ENCODE results near the gene GFM1. TPM values are rescaled to one million over a fixed set of nuclear protein-coding genes. Genes with fewer than 3 reads are reported as not detected.

Gene GFM1
- 10 to 100 TPM; 41.0 to 54.3 (median 46.0) TPM for polyA plus RNA-seq (ENCODE audit: insufficient read length in 4 of 4)

DNA sequence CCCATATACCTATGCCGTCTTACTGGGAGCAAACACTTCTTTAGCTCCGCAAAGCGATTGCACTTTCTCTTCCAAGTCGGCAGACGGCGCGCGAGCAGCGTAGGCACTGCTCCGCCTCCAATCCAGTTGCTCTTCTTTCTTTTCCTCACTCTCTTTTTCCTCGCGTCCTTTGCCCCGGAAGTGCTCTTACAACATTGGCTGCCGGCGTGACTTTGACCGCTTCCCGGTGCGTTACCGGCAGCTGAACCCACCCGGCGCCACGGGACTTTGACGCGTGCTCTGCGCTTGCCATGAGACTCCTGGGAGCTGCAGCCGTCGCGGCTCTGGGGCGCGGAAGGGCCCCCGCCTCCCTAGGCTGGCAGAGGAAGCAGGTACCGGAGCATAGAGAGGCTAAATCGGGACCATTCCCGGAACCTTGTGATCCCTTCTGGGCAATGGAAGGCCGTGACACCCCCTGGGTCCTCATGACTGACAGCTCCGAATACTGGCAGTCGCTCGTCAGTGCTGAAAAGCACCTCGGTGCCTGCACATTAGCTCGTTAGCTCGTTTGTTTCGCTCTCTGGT lies at the start of gene GFM1:
Gene GFM1 (plus strand): TSS at position 183 of the 564 bp plus-strand sequence. CDS start 108 bp downstream, at position 291.
- peak; percentile 64 to 95 (median 80) for DNase-seq (ENCODE audit: low read depth in 4 of 4, low spot score in 2 of 4)

DNA sequence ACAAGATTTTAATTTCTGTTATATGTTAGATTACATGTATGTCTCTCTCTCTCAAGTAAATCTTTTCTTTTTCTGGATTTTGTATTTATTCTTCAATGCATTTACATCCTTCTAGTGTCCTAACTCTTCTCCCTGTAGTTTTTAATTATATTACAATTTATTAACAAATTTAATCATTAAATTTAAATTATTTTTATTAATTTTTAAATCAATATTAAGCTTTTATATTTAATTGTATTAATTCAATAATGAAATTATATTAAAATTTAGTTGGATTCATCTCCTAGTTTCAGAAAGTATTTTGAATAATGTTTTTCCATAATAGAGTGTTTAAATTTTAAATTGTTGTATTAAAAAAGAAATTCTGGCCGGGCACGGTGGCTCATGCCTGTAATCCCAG lies 43.5 kb upstream of the GFM1 start:
- no peak for DNase-seq (ENCODE audit: low read depth in 4 of 4, low spot score in 2 of 4)

DNA sequence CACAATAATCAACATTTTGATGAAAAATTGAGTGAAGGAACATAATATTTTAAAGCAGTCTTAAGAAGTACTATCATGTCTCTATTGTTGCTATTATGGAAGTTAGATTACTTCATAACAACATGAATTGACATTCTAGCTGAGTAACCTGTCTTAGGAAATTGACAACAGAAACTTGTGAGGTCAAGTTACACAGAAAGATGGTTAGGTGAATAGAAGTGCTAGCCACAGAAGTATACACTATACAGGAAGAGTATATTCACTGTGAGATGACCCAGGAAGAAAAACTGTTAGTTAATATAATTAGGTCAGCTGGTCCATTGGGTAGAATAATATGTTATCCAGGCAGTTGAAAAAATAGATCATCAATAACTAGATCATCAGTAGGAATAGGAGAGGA lies 42.1 kb upstream of the GFM1 start:
- DNase-seq (ENCODE audit: low read depth in 4 of 4, low spot score in 2 of 4), result no peak

DNA sequence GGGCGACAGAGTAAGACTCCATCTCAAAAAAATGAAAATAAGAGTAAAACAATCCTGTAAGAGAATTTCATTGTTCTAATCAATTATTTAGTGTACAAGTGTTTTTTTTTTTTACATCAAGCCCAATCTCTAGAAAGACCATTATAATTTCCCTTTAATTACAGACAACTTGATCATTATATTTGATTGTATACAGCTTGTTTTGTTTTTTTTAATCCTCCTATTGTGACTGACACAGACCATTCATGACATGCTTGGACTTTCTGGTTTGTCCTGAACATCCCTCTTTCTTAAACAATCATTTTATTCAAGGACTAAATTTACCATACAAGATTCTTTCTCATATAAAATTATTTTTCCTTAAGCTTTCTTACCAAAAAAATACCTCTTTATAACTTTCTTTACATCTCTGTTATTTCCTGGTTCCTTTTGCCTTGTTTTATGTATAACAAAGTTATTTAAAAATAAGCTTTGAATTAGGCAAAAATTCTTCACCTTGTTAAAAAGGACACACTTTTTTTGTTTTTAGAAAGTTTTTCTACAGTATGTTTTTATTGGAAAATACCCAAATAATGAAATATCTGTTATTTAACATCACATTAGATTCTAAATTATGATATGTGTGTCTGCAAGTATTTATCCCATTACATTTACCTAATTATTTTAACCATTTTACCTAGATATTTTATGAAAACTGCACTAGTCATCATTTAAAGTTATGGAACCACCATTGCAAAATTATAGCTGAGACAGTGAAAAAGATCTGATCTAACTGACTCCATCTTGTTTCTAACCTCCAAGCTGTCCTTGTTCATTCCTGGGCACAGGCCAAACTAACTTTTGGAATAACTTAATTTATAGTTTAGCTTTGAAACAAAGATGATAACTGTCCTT lies 26.1 kb upstream of the GFM1 start:
- DNase-seq (ENCODE audit: low read depth in 4 of 4, low spot score in 2 of 4), result no peak

DNA sequence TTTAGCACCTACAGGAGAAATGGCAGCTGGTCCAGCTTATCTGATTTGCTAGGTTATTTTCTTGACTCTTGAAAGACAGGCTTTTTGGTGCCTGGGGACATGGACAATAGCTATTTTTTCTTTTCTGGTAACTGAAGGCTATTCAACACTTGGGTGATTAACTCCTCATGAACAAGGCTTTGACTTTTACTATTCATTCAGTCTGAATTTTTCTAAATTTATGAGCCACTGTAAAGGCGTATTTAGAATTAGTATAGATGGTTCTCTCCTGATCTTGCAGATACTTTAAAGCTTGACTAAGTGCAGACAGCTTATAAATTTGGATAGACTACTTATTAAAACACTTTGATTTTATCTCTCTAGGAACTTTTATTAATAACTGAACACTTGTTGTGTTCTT lies 18.4 kb upstream of the GFM1 start:
- no peak for DNase-seq (ENCODE audit: low read depth in 4 of 4, low spot score in 2 of 4)

DNA sequence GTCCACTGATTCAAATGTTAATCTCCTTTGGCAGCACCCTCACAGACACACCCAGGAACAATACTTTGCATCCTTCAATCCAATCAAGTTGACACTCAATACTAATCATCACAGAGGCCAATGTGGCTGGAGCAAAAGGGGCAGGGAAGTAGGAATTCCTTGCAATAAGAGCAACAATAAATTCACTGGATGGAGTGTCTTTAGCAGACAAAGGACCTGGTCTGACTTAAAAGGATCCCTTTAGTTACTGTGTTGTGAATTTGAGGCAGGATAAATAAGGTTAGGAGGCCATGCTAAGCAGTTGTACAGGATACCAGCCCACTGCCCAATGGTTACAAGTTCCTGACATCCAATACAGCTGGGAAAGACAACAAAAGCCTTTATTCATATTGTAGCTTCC lies 12.3 kb upstream of the GFM1 start:
- DNase-seq (ENCODE audit: low read depth in 4 of 4, low spot score in 2 of 4), result no peak

DNA sequence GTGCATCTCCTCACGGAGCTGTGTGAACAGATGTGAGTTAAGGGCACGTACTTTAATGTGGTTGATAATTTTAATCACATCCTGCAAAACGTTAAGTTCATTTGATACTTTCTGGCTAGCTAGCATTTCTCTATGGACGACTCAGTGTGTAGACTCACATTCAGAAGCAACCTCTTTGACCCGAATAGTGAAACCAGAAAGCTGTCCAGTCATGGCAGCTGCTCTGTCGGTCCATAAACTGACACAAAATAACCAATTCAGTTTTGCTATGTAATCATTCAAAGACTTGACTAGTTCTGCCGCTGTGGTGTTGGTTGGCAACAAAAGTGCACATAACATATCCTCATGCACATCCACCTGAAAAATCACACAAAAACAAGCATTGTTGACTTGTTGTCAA lies 3.7 kb upstream of the GFM1 start:
- DNase-seq (ENCODE audit: low read depth in 4 of 4, low spot score in 2 of 4), result no peak

DNA sequence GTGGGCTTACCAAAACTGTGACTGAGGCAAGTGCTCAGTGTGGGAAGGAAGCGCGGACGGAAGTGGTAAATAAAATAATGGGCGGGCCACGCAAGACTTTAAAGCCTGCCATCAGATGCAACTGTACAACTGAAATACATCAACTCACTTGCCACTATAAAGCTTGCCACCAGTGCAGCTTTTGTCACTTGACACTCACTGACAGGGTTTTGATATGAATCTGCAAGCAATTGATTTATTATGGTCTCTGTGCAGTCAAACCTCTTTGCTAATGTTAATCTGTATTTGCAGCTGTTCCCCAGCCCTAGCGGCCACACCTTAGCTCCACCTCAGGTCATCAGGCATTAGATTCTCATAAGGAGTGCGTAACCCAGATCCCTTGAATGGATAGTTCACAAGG lies 2.3 kb upstream of the GFM1 start:
- no peak for DNase-seq (ENCODE audit: low read depth in 4 of 4, low spot score in 2 of 4)

DNA sequence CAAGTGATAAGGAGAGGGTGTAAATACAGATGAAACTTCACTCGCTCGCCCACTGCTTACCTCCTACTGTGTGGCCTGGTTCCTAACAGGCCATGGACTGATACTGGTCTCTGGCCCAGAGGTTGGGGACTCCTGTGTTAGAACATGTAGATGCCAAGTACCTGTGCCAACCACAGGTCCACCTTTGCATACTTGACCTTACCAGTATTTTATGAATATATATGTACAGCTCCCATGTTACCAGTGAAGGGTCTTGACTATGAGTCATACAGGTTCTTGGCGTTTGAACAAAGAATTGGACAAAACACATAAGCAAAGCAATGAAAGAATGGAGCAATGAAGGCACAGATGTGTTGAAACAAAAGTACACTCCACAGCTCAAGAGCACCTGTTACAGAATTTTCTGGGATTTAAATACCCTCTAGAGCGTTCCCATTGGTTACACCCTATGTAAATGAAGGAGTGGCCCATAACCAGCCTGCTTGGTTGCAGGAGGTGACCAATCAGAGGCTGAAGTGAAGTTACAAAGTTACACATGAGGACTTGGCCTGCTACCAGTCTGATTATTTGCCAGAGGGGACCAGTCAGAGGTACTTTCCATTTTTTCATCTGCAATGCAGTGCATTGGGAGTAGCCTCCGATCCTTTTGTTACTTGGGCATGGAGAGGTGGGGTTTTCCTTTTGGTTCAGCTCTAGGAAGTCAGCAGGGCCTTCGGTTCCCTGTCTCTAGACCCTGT lies 1.7 kb upstream of the GFM1 start:
- no peak for DNase-seq (ENCODE audit: low read depth in 4 of 4, low spot score in 2 of 4)

DNA sequence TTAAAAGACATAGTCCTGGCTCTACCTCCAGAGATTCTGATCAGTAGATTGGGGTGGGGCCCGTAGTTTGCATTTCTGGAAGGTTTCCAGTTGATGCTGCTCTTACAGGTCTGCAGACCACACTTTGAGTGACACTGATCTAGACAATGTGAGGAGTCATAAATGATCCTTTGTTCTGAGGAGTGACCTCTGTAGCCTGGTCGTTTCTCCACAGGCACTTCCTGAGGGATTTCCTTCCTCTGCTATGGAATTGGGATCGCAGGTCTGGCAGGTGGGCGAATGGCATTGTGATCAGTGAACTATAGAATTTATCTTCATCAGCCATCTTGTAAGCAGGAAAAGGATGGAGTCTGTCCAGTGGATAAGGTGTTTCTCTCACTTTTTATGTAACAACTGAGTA lies 5.5 kb downstream of the GFM1 start:
- DNase-seq (ENCODE audit: low read depth in 4 of 4, low spot score in 2 of 4), result no peak

DNA sequence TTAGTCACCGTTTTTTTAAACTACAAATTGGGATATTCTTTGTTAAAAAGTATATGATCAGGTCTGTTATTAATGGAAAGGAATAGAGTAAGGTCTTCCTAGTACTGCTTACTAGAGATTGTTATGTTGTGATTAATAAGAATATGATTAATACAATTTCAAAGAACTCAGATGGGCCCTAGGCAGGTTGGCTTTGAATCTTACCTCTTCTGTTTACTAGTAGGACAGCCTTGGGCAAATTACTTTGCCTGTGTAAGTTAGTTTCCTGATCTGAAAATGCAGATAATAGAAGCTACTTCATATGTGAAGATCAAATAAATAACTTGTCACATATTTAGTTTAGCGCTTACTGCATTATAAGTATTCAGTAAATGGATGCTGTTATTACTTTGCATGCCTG lies 6.9 kb downstream of the GFM1 start:
- DNase-seq (ENCODE audit: low read depth in 4 of 4, low spot score in 2 of 4), result no peak

DNA sequence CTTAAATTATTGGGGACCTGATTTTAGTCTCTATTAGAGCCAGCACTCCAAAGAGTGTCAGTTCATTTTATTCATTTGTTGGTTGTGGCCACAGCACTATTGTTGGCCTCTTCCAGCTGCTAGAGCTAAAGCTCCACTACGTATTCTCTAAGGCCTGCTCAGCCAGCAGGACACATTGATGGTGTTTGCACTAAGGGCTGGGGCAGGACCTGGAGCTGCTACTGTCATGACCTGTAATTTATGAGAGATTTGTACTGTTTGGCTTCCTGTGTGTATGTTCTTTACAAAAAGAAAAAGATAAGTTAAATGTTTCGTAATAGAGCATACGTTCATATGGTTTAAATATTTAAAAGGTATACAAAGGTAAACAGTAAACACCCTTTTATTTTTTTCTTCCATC lies 8.1 kb downstream of the GFM1 start:
- no peak for DNase-seq (ENCODE audit: low read depth in 4 of 4, low spot score in 2 of 4)

DNA sequence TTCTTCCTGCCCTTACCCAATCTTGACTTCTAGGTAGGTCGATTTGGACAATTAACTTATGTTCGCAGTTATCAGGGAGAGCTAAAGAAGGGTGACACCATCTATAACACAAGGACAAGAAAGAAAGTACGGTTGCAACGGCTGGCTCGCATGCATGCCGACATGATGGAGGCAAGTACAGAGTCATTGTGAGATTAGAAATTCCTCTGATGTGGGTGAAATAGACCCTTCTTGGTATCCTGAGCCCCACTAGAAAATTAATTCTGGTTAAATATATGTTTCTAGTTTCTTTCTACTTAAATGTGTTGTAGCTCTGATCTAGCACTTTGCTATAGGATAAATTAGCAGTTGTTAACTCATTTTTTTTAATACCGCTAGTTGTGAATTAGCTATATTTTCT lies 14.6 kb downstream of the GFM1 start:
- DNase-seq (ENCODE audit: low read depth in 4 of 4, low spot score in 2 of 4), result no peak

DNA sequence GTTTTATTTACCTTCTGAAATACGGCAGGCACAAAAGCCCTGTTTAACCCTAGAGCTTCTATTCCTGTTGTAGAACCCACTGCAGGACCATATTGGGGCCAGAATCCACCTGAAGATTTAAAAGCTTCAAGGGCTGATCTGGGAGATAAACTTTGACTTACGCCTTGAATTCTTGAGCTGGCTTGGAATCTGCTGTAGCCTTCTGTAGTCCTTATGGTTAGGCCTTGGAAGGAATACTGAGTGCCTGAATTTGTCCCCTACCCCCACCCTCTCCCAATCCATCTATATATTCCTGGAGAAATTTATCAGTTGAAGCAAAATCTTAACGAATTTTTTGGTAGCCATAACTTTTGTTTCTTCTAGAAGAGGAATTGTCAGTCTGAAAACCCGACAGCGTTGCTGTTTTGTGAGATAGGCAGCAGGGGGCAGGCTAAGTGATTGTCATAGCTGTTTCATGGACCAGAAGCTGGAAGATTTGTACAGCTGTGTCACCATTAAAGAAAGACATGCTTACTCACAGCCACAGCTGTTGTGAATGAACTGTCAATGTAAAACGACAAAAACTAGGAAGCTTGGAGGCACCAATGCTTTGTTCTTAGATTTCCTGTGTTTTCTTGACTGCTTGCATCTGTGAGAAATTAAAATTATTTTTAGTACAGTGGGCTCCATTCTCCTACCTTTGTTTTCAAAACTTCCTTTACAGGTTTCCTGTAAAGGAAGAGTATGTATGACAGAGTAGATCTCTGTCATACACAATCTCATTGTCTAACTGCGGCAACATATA lies 15.3 kb downstream of the GFM1 start:
- DNase-seq (ENCODE audit: low read depth in 4 of 4, low spot score in 2 of 4), result peak in 1 of 4 donors; percentile 18

DNA sequence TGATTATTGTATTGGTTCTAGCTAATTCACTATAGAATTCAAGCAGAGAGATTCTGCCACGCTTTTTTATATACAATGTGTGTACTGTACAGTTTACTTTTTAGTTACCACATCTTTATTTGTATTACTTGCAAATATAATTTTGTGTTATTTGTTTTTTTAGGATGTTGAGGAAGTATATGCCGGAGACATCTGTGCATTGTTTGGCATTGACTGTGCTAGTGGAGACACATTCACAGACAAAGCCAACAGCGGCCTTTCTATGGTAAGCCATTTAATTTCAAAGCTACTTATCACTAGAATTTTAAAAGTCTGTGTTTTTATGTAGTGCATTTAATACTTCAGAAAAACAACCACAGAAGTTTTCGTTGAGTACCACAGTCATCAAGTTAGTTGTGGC lies 16.4 kb downstream of the GFM1 start:
- no peak for DNase-seq (ENCODE audit: low read depth in 4 of 4, low spot score in 2 of 4)

DNA sequence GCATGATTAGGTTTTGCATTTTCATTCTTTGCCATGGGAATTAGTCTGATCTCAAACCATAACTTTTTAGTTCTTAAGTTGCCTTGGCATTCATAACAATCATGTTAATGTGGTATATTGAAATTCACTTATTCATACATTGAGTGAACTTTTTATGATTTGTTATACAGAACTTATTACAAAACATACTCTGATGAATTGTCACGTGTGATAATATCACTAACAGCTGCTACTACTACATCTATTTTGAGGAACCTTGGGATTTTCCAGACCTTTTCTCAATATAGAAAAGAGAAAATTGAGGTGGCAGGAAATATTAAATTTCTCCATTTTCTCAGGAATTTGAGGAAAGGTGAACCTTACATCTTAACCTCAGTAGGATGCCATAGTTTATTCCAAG lies 18.9 kb downstream of the GFM1 start:
- no peak for DNase-seq (ENCODE audit: low read depth in 4 of 4, low spot score in 2 of 4)

DNA sequence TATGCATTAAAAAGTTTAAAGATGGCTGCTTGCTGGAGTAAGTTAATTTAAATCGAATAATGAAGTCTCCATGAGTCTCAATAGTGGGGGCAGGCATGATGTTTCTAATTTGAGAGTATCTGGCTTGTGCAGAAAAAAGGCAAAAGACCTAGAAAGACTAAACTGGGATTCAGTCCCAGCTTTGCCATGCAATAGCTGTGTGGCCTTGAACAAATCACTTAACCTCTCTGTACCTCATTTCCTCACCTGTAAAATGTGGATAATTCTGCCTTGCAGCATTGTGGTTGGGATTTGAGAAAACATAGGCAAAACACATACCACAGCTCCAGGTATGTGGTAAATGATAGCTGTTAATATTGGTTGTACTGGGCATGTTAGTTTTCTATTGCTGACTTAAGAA lies 19.5 kb downstream of the GFM1 start:
- DNase-seq (ENCODE audit: low read depth in 4 of 4, low spot score in 2 of 4), result no peak

DNA sequence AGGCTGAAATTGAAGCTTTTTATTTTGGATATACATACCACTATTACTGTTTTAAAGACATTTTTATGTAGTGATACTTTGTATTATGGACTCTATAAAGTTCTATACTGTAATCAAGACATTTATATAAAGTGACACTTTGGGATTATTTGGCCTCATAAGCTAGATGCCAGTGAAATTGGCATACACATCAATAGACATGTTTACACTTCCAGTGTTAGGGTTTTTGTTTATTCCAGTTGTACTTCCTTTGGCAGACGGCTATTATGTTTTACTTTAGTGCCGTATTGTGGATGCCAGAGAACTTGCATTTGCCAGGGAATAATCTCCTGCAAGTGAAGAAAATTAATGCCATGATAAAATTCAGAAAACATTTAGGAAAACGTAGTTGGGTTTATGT lies 22.1 kb downstream of the GFM1 start:
- DNase-seq (ENCODE audit: low read depth in 4 of 4, low spot score in 2 of 4), result no peak

DNA sequence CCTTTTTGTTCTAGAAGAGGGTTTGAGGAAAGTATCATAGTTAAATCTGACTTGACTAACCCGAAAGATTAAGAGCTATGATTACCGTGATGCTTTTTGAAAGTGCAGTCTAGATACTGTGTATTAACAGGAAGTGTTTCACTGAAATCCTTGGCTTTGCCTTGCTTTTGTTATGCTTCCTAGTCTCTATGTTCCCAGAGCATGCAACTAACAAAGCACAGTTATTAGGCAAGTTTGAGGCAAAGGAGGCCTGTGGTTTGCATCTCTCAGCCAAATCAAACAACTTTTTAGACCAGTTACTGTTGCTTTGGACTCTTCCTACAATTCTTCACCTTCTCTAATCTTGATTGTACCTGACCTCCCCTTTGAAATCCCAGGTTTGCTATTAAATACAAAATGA lies 24.2 kb downstream of the GFM1 start:
- no peak for DNase-seq (ENCODE audit: low read depth in 4 of 4, low spot score in 2 of 4)

DNA sequence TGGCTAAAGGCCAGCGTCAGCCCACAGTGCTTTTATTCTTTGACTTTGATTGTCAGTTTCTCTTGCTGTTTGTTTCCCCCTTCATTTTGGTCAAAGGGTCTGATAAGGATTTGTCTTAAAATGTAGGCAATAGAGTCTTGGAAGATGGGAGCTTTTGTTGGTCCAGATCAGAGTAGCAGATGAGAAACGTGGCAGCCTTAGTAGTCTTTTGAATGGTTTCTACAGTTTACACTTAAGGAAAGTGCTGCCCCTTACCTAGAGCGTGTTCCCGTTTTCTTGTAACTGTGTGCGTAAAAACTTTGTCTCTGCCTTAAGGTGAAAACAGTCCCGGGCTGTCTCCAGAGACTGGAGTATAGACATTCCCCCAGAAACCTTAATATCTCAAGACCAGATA lies 27.5 kb downstream of the GFM1 start:
- DNase-seq (ENCODE audit: low read depth in 4 of 4, low spot score in 2 of 4), result peak in 2 of 4 donors; percentile 3 to 19

Data from left renal cortex interstitium (tissue), 4 donors.